WTC11 (cell line): ENCODE measurements around the gene MMP17. TPM values are rescaled to one million over a fixed set of nuclear protein-coding genes. Genes with fewer than 3 reads are reported as not detected.

ENCODE experiments used
- ATAC-seq: fragments of 200-7000 bp; cut with Tn5 transposase; 2 replicates; pipeline ENCODE4 v1.10.0; 2021; ENCODE audit warnings: mild to moderate bottlenecking, moderate library complexity
- CTCF ChIA-PET: fragments of 300-600 bp; sonication (Branson Sonifier 250); formaldehyde crosslinking; loops from one replicate; lab custom pipeline; 2021; ENCODE audit warnings: antibody characterized with exemption; lab: Charles Lee
- POLR2A ChIA-PET: fragments of 350-600 bp; sonication (Branson Sonifier 250); formaldehyde crosslinking; loops from one replicate; lab custom pipeline; 2021; ENCODE audit warnings: antibody characterized with exemption; lab: Charles Lee
- DNase-seq: peaks from one replicate; pipeline ENCODE4 v3.0.0; 2021; ENCODE audit warnings: low spot score
- H3K27ac Mint-ChIP-seq: 2 replicates; pipeline ENCODE4 v1.8.0; 2021; ENCODE audit warnings: mixed read lengths
- H3K27me3 Mint-ChIP-seq: 2 replicates; pipeline ENCODE4 v1.8.0; 2021; ENCODE audit warnings: low read depth, mild to moderate bottlenecking, moderate library complexity, mixed read lengths
- H3K36me3 Mint-ChIP-seq: 2 replicates; pipeline ENCODE4 v1.8.0; 2021; ENCODE audit warnings: mixed read lengths
- H3K4me1 Mint-ChIP-seq: 2 replicates; pipeline ENCODE4 v1.8.0; 2022; ENCODE audit warnings: mixed read lengths
- H3K4me3 Mint-ChIP-seq: 2 replicates; pipeline ENCODE4 v1.8.0; 2021; ENCODE audit warnings: mild to moderate bottlenecking, moderate library complexity, mixed read lengths
- H3K9me3 Mint-ChIP-seq: 2 replicates; pipeline ENCODE4 v1.8.0; 2021; ENCODE audit warnings: mixed read lengths
- ATF3 ChIP-seq: sonication (generic); formaldehyde crosslinking; conservative IDR thresholded peaks from 2 replicates; pipeline ENCODE4 v1.8.1; 2022; ENCODE audit warnings: mild to moderate bottlenecking, missing genetic modification reagents
- FOXJ3 ChIP-seq: sonication (generic); formaldehyde crosslinking; IDR thresholded peaks from 2 replicates; pipeline ENCODE4 v1.9.0; 2021; ENCODE audit warnings: missing genetic modification reagents, mild to moderate bottlenecking, borderline replicate concordance
- FOXP4 ChIP-seq: sonication (generic); formaldehyde crosslinking; IDR thresholded peaks from 2 replicates; pipeline ENCODE4 v1.8.0; 2022; ENCODE audit warnings: mild to moderate bottlenecking, missing genetic modification reagents
- GABPB1 ChIP-seq: sonication (generic); formaldehyde crosslinking; IDR thresholded peaks from 2 replicates; pipeline ENCODE4 v1.8.1; 2023; ENCODE audit warnings: mild to moderate bottlenecking, missing genetic modification reagents
- IRF2 ChIP-seq: sonication (generic); formaldehyde crosslinking; IDR thresholded peaks from 2 replicates; pipeline ENCODE4 v1.8.0; 2022; ENCODE audit warnings: low read depth, missing genetic modification reagents, borderline replicate concordance
- JUN ChIP-seq: sonication (generic); formaldehyde crosslinking; IDR thresholded peaks from 2 replicates; pipeline ENCODE4 v1.8.0; 2023; ENCODE audit warnings: mild to moderate bottlenecking, missing genetic modification reagents
- MYBL2 ChIP-seq: sonication (generic); formaldehyde crosslinking; IDR thresholded peaks from 2 replicates; pipeline ENCODE4 v1.8.1; 2023; ENCODE audit warnings: mild to moderate bottlenecking, moderate library complexity, missing genetic modification reagents
- NFE2L1 ChIP-seq: sonication (generic); formaldehyde crosslinking; IDR thresholded peaks from 2 replicates; pipeline ENCODE4 v1.8.1; 2023; ENCODE audit warnings: missing genetic modification reagents
- NFYB ChIP-seq: sonication (generic); formaldehyde crosslinking; conservative IDR thresholded peaks from 2 replicates; pipeline ENCODE4 v1.8.0; 2022; ENCODE audit warnings: low read depth, missing genetic modification reagents
- RELA ChIP-seq: sonication (generic); formaldehyde crosslinking; IDR thresholded peaks from 2 replicates; pipeline ENCODE4 v1.8.1; 2022; ENCODE audit warnings: missing genetic modification reagents, mild to moderate bottlenecking, borderline replicate concordance
- SMAD4 ChIP-seq: sonication (generic); formaldehyde crosslinking; IDR thresholded peaks from 2 replicates; pipeline ENCODE4 v1.8.0; 2022; ENCODE audit warnings: mild to moderate bottlenecking, missing genetic modification reagents
- SOX15 ChIP-seq: fragments of 250-450 bp; sonication (Bioruptor Pico); IDR thresholded peaks from 2 replicates; pipeline ENCODE4 v1.9.0; 2021; ENCODE audit warnings: mild to moderate bottlenecking
- ZNF138 ChIP-seq: sonication (generic); formaldehyde crosslinking; conservative IDR thresholded peaks from 2 replicates; pipeline ENCODE4 v1.8.1; 2022; ENCODE audit warnings: mild to moderate bottlenecking, moderate library complexity, missing genetic modification reagents
- ZNF219 ChIP-seq: sonication (generic); formaldehyde crosslinking; IDR thresholded peaks from 2 replicates; pipeline ENCODE4 v1.8.0; 2023; ENCODE audit warnings: missing genetic modification reagents, mild to moderate bottlenecking, borderline replicate concordance
- ZNF263 ChIP-seq: sonication (generic); formaldehyde crosslinking; IDR thresholded peaks from 2 replicates; pipeline ENCODE4 v1.8.1; 2022; ENCODE audit warnings: low read depth, mild to moderate bottlenecking, moderate library complexity, missing genetic modification reagents
- ZNF396 ChIP-seq: fragments of 250-450 bp; sonication (Bioruptor Pico); IDR thresholded peaks from 2 replicates; pipeline ENCODE4 v1.8.0; 2021; ENCODE audit warnings: mild to moderate bottlenecking, moderate library complexity, borderline replicate concordance
- ZNF425 ChIP-seq: fragments of 250-450 bp; sonication (Bioruptor Pico); conservative IDR thresholded peaks from 2 replicates; pipeline ENCODE4 v1.9.0; 2021; ENCODE audit warnings: mild to moderate bottlenecking
- ZNF671 ChIP-seq: fragments of 250-450 bp; sonication (Bioruptor Pico); IDR thresholded peaks from 2 replicates; pipeline ENCODE4 v1.8.0; 2021; ENCODE audit warnings: mild to moderate bottlenecking
- total RNA-seq: library from RNA; stranded (reverse); gene quantifications from 3 replicates; pipeline ENCODE4 v1.2.3, GENCODE V29; 2021
- TF ChIP-seq, protein P1 (sequence below): sonication (generic); formaldehyde crosslinking; IDR thresholded peaks from 2 replicates; pipeline ENCODE4 v1.8.1; 2023; ENCODE audit warnings: mild to moderate bottlenecking, moderate library complexity, missing genetic modification reagents
- TF ChIP-seq, protein P2 (sequence below): fragments of 250-450 bp; sonication (Bioruptor Pico); IDR thresholded peaks from 2 replicates; pipeline ENCODE4 v1.9.0; 2021; ENCODE audit warnings: mild to moderate bottlenecking
- TF ChIP-seq, protein P3 (sequence below): fragments of 250-450 bp; sonication (Bioruptor Pico); IDR thresholded peaks from 2 replicates; pipeline ENCODE4 v2.1.2; 2022; ENCODE audit warnings: mild to moderate bottlenecking, moderate library complexity
- TF ChIP-seq, protein P4 (sequence below): sonication (generic); formaldehyde crosslinking; IDR thresholded peaks from 2 replicates; pipeline ENCODE4 v1.8.0; 2022; ENCODE audit warnings: mild to moderate bottlenecking, missing genetic modification reagents

Gene MMP17
- total RNA-seq, 1 experiment from 2014 or later, result 67.1 TPM

DNA sequence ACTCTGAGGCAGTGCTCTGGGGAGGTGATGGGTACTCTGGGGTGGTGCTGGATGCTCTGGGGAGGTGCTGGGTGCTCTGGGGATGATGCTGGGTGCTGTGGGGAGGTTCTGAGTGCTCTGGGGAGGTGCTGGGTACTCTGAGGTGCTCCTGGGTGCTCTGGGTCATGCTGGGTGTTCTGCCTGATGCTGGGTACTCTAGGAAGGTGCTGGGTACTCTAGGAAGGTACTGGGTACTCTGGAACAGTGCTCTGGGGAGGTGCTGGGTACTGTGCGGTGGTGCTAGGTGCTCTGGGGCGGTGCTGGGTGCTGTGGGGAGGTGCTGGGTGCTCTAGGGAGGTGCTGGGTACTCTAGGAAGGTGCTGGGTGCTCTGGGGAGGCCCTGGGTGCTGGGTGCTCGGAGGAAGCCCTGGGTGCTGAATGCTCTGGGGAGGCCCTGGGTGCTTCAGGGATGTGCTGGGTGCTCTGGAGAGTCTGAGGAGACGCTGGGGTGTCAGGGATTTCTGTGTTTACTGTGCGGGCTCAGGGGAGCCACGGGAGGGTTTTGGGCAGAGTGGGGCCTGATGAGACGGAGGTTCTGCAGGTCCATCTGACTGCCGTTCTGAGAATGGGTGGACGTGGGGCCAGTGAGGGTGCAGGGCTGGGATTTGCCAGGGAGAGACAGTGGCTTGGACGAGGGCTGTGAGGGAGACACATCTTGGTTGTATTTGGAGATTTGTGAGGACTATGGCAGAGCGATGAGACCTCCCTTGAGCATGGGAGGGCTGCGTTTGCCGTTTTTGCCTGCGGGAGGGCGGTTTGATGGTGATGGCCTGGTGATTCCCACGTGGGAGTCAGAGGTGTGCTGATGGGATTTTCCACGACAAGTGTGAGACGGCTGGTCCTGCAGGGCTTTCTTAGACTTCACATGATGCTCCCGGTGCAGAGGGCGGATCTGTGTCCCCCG is 30.0 kb downstream of the MMP17 start:
- Mint-ChIP-seq H3K4me1 (peaks cover 37% of the 10 kb centered on the region), H3K27ac (no peak overlapping the region), H3K4me3 (no peak overlapping the region), H3K36me3 (no peaks in the 10 kb centered on the region), H3K27me3 (peaks cover 19% of the 10 kb centered on the region), H3K9me3 (no peaks in the 10 kb centered on the region)
- no peak for DNase-seq
- POLR2A ChIA-PET, result no interaction called here
- CTCF ChIA-PET, result no interaction called here
- ATAC-seq, result no peak
- TF ChIP-seq, protein P1, sequence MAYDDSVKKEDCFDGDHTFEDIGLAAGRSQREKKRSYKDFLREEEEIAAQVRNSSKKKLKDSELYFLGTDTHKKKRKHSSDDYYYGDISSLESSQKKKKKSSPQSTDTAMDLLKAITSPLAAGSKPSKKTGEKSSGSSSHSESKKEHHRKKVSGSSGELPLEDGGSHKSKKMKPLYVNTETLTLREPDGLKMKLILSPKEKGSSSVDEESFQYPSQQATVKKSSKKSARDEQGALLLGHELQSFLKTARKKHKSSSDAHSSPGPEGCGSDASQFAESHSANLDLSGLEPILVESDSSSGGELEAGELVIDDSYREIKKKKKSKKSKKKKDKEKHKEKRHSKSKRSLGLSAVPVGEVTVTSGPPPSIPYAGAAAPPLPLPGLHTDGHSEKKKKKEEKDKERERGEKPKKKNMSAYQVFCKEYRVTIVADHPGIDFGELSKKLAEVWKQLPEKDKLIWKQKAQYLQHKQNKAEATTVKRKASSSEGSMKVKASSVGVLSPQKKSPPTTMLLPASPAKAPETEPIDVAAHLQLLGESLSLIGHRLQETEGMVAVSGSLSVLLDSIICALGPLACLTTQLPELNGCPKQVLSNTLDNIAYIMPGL (CRISPR knock-in tag), result no peak
- TF ChIP-seq, protein P2, sequence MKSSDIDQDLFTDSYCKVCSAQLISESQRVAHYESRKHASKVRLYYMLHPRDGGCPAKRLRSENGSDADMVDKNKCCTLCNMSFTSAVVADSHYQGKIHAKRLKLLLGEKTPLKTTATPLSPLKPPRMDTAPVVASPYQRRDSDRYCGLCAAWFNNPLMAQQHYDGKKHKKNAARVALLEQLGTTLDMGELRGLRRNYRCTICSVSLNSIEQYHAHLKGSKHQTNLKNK, result no peak
- no peak for TF ChIP-seq ZNF671 (CRISPR knock-in tag)
- no peak for TF ChIP-seq IRF2
- TF ChIP-seq ZNF396, result no peak
- TF ChIP-seq JUN (CRISPR knock-in tag), result no peak
- no peak for TF ChIP-seq ATF3 (CRISPR knock-in tag)
- TF ChIP-seq ZNF219 (CRISPR knock-in tag), result no peak
- no peak for TF ChIP-seq NFYB (CRISPR knock-in tag)
- TF ChIP-seq SOX15 (CRISPR knock-in tag), result no peak
- TF ChIP-seq, protein P3, sequence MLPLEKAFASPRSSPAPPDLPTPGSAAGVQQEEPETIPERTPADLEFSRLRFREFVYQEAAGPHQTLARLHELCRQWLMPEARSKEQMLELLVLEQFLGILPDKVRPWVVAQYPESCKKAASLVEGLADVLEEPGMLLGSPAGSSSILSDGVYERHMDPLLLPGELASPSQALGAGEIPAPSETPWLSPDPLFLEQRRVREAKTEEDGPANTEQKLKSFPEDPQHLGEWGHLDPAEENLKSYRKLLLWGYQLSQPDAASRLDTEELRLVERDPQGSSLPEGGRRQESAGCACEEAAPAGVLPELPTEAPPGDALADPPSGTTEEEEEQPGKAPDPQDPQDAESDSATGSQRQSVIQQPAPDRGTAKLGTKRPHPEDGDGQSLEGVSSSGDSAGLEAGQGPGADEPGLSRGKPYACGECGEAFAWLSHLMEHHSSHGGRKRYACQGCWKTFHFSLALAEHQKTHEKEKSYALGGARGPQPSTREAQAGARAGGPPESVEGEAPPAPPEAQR, result no peak
- no peak for TF ChIP-seq ZNF138
- no peak for TF ChIP-seq ZNF425 (CRISPR knock-in tag)
- TF ChIP-seq, protein P4, sequence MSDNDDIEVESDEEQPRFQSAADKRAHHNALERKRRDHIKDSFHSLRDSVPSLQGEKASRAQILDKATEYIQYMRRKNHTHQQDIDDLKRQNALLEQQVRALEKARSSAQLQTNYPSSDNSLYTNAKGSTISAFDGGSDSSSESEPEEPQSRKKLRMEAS, result no peak
- TF ChIP-seq MYBL2 (CRISPR knock-in tag), result no peak
- no peak for TF ChIP-seq RELA
- TF ChIP-seq FOXJ3 (CRISPR knock-in tag), result no peak

- ATAC-seq (peak; percentile 65), DNase-seq (peak; percentile 68)
- Mint-ChIP-seq H3K27ac (peak overlapping the region; percentile 90), H3K9me3 (no peaks in the 10 kb centered on the region), H3K4me1 (peaks cover 40% of the 10 kb centered on the region), H3K27me3 (peaks cover 19% of the 10 kb centered on the region), H3K4me3 (peak overlapping the region; percentile 50), H3K36me3 (no peaks in the 10 kb centered on the region)
- CTCF ChIA-PET, result interaction anchor here (1.3 kb wide), 1 partner anchor 69 kb away, joined by 3 read pairs; no protein-coding TSS in a partner anchor
- POLR2A ChIA-PET, result interaction anchor here (1.5 kb wide), 1 partner anchor 69 kb away, joined by 7 read pairs; no protein-coding TSS in a partner anchor
- TF ChIP-seq NFE2L1 (CRISPR knock-in tag) (peak; percentile 71; the same call in 1 of the 2 replicates), ZNF263 (CRISPR knock-in tag) (peak; percentile 84; the same call in 1 of the 2 replicates), GABPB1 (CRISPR knock-in tag) (peak; percentile 100), SMAD4 (CRISPR knock-in tag) (peak; percentile 35; the same call in 1 of the 2 replicates), FOXP4 (0 out of 2 replicates have a peak, but pooled peaks have one; percentile 48)
- TF ChIP-seq, protein P1 (CRISPR knock-in tag), result no peak
Measured at GRCh38 chr12:131860472-131861260, 32.5 kb downstream of the MMP17 start.
